ENCODE measurements around the gene HSF5. TPM values are rescaled to one million over a fixed set of nuclear protein-coding genes. Genes with fewer than 3 reads are reported as not detected.

HSF5 gene
- total and polyA plus RNA-seq, 4 donors: not detected

DNA sequence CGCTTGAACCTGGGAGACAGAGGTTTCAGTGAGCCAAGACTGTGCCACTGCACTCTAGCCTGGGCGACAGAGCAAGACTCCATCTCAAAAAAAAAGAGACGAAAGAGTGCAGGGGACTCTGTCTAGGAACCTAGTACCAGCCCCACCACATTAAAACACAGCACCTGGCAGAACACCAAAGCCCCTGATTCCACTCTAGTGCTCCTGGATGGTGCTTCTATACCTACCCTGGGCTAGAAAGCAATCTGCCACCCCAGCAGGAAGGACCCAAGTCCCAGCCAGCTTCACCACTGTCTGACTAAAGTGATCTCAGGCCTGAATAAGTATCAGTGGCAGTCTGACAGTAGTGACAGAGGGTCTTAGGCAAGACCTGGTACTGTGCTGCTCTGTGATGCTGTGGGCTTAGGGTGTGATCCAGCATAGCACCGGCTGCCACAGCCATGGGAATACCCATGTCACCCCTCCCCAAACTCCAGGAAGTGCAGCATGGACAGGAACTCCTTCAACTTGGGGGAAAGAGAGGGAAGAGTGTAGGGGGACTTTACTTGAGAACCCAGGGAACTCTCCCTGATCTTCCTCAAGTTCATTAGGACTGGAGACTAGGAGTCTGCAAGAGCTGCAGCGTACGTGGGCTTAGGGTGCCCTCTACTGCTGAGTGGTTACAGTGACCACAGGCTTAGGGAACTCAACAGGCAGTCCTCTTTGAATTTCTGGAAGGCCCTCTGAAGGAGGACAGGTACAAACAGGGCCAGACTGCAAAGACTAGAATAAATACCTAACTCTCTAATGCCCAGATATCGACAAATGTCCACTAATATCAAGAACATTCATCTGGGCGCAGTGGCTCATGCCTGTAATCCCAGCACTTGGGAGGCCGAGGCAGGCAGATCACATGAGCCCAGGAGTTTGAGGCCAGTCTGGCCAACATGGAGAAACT, 40.9 kb downstream of the HSF5 start:
- no peaks in the 10 kb centered on the region for H3K27me3 ChIP-seq (ENCODE audit: control insufficient read depth in 1 of 2, insufficient read depth in 2 of 2, low read length in 1 of 2)
- no peak overlapping the region for H3K27ac ChIP-seq (ENCODE audit: low read depth in 1 of 2, low read length in 2 of 2)
- peak in 1 of 2 donors; percentile 68 for DNase-seq
- no peaks in the 10 kb centered on the region for H3K9me3 ChIP-seq (ENCODE audit: control insufficient read depth, low read length)
- WGBS, 2 donors: 66 to 70% methylated on average over 9 of the region's 9 CpGs
- no peaks in the 10 kb centered on the region for H3K36me3 ChIP-seq (ENCODE audit: control insufficient read depth in 1 of 2, insufficient read depth in 2 of 2, low read length in 1 of 2)
- no peak overlapping the region for H3K4me3 ChIP-seq (ENCODE audit: low read length in 2 of 2)
- H3K4me1 ChIP-seq (ENCODE audit: control insufficient read depth in 1 of 2, insufficient read depth in 2 of 2, low read length in 2 of 2): no peaks in the 10 kb centered on the region
- peak; percentile 59 for ATAC-seq (ENCODE audit: low FRiP score)
- intact Hi-C loops (cut with DNase I): no loop called here

DNA sequence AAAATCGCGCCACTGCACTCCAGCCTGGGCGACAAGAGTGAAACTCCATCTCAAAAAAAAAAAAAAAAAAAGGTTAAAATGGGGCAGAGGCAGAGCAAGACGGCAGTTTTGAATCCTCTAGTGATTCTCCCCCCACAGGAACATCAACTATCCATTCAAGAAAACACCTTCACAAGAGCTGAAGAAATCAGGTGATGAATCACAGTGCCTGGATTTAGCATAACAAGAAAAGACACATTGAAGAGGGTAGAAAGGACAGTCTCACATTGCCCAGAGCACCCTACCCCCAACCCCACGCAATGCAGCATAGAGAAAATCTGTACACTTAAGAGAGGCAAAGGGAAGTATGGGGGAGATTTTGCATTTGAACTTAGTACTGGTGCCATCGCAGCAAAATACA, 42.1 kb downstream of the HSF5 start:
- Histone ChIP-seq H3K27ac (ENCODE audit: low read depth in 1 of 2, low read length in 2 of 2) (no peak overlapping the region), H3K36me3 (ENCODE audit: control insufficient read depth in 1 of 2, insufficient read depth in 2 of 2, low read length in 1 of 2) (no peaks in the 10 kb centered on the region), H3K4me1 (ENCODE audit: control insufficient read depth in 1 of 2, insufficient read depth in 2 of 2, low read length in 2 of 2) (no peaks in the 10 kb centered on the region), H3K4me3 (ENCODE audit: low read length in 2 of 2) (no peak overlapping the region), H3K9me3 (ENCODE audit: control insufficient read depth, low read length) (no peaks in the 10 kb centered on the region), H3K27me3 (ENCODE audit: control insufficient read depth in 1 of 2, insufficient read depth in 2 of 2, low read length in 1 of 2) (no peaks in the 10 kb centered on the region)
- 81% methylated on average over 6 of the region's 6 CpGs for WGBS, 2 donors
- DNase-seq (no peak), ATAC-seq (ENCODE audit: low FRiP score) (no peak)
- intact Hi-C loops (cut with DNase I): no loop called here

DNA sequence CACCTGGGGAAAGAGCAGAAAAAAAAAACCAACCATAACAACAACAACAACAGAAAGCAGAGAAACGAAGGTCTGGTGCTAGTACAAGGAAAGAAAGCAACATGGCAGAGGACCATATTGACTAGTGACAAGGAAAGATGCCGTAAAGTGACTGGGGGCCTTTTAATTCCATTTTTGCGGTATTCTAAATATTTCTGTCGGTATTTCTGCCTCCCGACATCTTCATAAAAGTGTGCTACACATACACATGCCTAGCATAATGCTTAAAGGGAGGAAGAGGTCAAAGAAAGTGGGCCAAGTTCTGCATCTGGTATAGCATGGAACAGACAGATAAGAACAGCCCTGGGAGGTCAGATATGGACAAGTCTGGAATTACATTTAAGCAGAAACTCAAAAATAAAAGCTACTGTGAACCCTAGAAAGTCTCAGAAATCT, 51.4 kb downstream of the HSF5 start:
- intact Hi-C loops (cut with DNase I): no loop called here

DNA sequence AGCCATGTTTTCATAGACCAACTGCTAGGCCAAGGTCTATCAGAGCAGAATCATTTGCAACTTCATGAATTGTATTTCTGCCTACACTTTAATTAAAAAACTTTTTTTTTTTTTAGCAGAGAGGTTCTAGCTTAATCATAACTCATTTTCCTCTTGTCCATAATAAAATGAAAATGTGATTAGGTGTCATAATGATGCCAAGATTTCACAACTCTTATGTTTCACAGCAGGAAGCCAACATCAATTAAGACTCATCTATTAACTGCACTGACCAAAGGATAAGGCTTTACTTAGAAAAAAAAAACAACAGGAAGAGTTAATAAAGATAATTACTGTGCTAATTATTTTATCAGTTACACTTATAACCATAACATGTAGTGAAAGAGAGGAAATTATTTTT, 52.0 kb downstream of the HSF5 start:
- intact Hi-C loops (cut with DNase I): no loop called here
- ATAC-seq (ENCODE audit: low FRiP score): no peak

More for the DNA sequence above, 51.4 kb downstream of the HSF5 start:
- H3K27me3 ChIP-seq (ENCODE audit: control insufficient read depth in 1 of 2, insufficient read depth in 2 of 2, low read length in 1 of 2): no peaks in the 10 kb centered on the region
- no peak for DNase-seq
- H3K27ac ChIP-seq (ENCODE audit: low read depth in 1 of 2, low read length in 2 of 2): no peak overlapping the region
- WGBS, 2 donors: 59 to 65% methylated on average over 5 of the region's 5 CpGs
- no peak overlapping the region for H3K4me3 ChIP-seq (ENCODE audit: low read length in 2 of 2)
- no peak for ATAC-seq (ENCODE audit: low FRiP score)
- H3K36me3 ChIP-seq (ENCODE audit: control insufficient read depth in 1 of 2, insufficient read depth in 2 of 2, low read length in 1 of 2): no peaks in the 10 kb centered on the region
- H3K4me1 ChIP-seq (ENCODE audit: control insufficient read depth in 1 of 2, insufficient read depth in 2 of 2, low read length in 2 of 2): no peaks in the 10 kb centered on the region
- H3K9me3 ChIP-seq (ENCODE audit: control insufficient read depth, low read length): no peaks in the 10 kb centered on the region

DNA sequence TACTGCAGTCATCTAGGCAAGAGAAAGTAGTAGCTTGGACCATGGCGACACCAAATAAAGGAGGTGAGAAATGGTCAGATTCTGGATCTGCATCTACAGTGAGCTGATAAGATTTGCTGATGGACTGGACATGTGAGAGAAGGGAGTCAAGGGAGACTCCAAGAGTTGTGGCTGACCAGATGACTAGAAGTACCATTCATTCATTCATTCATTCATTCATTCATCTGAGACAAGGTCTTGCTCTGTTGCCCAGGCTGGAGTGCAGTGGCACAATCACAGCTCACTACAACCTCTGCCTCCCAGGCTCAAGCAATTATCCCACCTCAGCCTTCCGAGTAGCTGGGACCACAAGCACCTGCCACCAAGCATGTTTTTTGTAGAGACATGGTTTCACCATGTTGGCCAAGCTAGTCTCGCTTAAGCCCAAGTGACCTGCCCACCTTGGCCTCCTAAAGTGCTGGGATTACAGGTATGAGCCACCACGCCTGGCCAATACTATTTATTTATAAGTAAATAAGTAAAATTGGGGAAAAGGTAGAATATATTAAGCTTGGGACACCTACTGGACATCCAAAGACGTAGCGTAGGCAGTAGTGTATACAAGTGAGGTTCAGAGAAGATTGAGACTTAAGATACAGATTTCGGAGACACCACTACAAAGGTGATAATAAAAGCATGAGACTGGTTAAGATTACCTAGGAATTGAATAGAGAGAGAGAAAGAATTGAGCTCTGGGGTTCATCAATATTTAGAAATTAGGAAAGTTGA, 55.2 kb downstream of the HSF5 start:
- no peaks in the 10 kb centered on the region for H3K4me1 ChIP-seq (ENCODE audit: control insufficient read depth in 1 of 2, insufficient read depth in 2 of 2, low read length in 2 of 2)
- ATAC-seq (ENCODE audit: low FRiP score) (no peak), DNase-seq (no peak)
- H3K36me3 ChIP-seq (ENCODE audit: control insufficient read depth in 1 of 2, insufficient read depth in 2 of 2, low read length in 1 of 2): no peaks in the 10 kb centered on the region
- 84% methylated on average over 7 of the region's 7 CpGs for WGBS, 2 donors
- intact Hi-C loops (cut with DNase I): no loop called here
- no peak overlapping the region for H3K4me3 ChIP-seq (ENCODE audit: low read length in 2 of 2)
- no peaks in the 10 kb centered on the region for H3K9me3 ChIP-seq (ENCODE audit: control insufficient read depth, low read length)
- H3K27me3 ChIP-seq (ENCODE audit: control insufficient read depth in 1 of 2, insufficient read depth in 2 of 2, low read length in 1 of 2): no peaks in the 10 kb centered on the region
- no peak overlapping the region for H3K27ac ChIP-seq (ENCODE audit: low read depth in 1 of 2, low read length in 2 of 2)

More for the DNA sequence above, 52.0 kb downstream of the HSF5 start:
- H3K27ac ChIP-seq (ENCODE audit: low read depth in 1 of 2, low read length in 2 of 2): no peak overlapping the region
- no peaks in the 10 kb centered on the region for H3K4me1 ChIP-seq (ENCODE audit: control insufficient read depth in 1 of 2, insufficient read depth in 2 of 2, low read length in 2 of 2)
- no peaks in the 10 kb centered on the region for H3K9me3 ChIP-seq (ENCODE audit: control insufficient read depth, low read length)
- no peak for DNase-seq
- H3K36me3 ChIP-seq (ENCODE audit: control insufficient read depth in 1 of 2, insufficient read depth in 2 of 2, low read length in 1 of 2): no peaks in the 10 kb centered on the region
- no peaks in the 10 kb centered on the region for H3K27me3 ChIP-seq (ENCODE audit: control insufficient read depth in 1 of 2, insufficient read depth in 2 of 2, low read length in 1 of 2)
- no peak overlapping the region for H3K4me3 ChIP-seq (ENCODE audit: low read length in 2 of 2)

DNA sequence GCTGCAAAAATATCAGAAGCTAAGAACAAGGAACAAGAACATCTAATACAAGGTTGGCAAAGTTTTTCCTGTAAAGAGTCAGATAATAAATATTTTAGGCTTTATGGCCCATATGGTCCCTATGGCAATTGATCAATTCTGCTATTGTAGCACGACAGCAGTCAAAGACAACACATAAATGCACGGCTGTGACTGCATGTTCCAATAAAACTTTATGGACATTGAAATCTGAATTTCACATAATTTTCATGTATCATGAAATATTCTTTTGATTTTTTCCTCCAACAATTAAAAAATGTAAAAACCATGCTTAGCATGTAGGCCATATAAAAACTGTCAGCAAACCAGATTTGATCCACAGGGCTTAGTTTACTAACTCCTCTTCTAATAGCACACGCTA, 60.4 kb downstream of the HSF5 start:
- Histone ChIP-seq H3K27ac (ENCODE audit: low read depth in 1 of 2, low read length in 2 of 2) (no peak overlapping the region), H3K36me3 (ENCODE audit: control insufficient read depth in 1 of 2, insufficient read depth in 2 of 2, low read length in 1 of 2) (no peaks in the 10 kb centered on the region), H3K27me3 (ENCODE audit: control insufficient read depth in 1 of 2, insufficient read depth in 2 of 2, low read length in 1 of 2) (no peaks in the 10 kb centered on the region), H3K4me3 (ENCODE audit: low read length in 2 of 2) (no peak overlapping the region), H3K9me3 (ENCODE audit: control insufficient read depth, low read length) (no peaks in the 10 kb centered on the region), H3K4me1 (ENCODE audit: control insufficient read depth in 1 of 2, insufficient read depth in 2 of 2, low read length in 2 of 2) (no peaks in the 10 kb centered on the region)
- ATAC-seq (ENCODE audit: low FRiP score) (no peak), DNase-seq (no peak)
- 64 to 68% methylated on average over 3 of the region's 3 CpGs for WGBS, 2 donors
- intact Hi-C loops (cut with DNase I): no loop called here

DNA sequence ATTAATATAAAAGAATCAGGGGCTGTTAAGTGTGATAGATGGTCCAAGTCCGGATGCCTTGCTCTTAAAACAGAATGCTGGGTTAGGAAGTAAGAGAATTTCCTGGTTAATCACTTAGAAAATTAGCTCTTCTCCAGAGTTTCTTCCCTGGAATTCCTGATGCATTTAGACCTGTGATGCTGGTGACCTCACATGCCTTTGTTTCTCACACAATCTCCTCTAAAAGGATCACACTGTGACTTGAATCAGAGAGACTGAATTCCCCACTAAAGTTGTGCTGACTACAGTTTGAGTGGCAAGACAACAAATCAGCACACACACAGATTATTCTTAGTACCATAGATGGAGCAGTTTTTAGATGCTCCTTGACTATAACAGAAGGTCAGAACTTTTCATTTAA, 66.5 kb downstream of the HSF5 start:
- DNase-seq (no peak), ATAC-seq (ENCODE audit: low FRiP score) (no peak)
- 39 to 40% methylated on average over 1 of the region's 1 CpG for WGBS, 2 donors
- Histone ChIP-seq H3K27ac (ENCODE audit: low read depth in 1 of 2, low read length in 2 of 2) (no peak overlapping the region), H3K4me1 (ENCODE audit: control insufficient read depth in 1 of 2, insufficient read depth in 2 of 2, low read length in 2 of 2) (no peaks in the 10 kb centered on the region), H3K9me3 (ENCODE audit: control insufficient read depth, low read length) (no peaks in the 10 kb centered on the region), H3K4me3 (ENCODE audit: low read length in 2 of 2) (no peak overlapping the region), H3K36me3 (ENCODE audit: control insufficient read depth in 1 of 2, insufficient read depth in 2 of 2, low read length in 1 of 2) (no peaks in the 10 kb centered on the region), H3K27me3 (ENCODE audit: control insufficient read depth in 1 of 2, insufficient read depth in 2 of 2, low read length in 1 of 2) (no peaks in the 10 kb centered on the region)
- intact Hi-C loops (cut with DNase I): no loop called here

DNA sequence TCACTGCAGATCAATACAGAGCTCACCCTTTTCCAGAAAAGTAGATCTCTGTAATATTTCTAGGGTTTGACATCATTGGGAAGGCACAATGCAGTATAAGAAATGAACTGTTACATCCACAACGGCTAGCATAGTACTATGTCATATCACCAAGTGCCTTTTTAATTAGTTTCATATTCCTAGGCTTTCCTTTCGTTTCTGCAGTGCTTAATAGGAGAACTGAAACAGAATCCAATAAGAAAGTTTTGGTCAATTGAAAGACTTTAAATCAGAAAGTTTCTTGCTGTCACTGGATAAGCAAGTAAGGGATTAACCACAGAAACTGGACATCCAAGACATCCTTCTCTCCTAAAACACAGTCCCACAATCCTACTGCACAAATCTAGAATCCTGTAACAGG, 67.4 kb downstream of the HSF5 start:
- H3K27me3 ChIP-seq (ENCODE audit: control insufficient read depth in 1 of 2, insufficient read depth in 2 of 2, low read length in 1 of 2): no peaks in the 10 kb centered on the region
- no peaks in the 10 kb centered on the region for H3K4me1 ChIP-seq (ENCODE audit: control insufficient read depth in 1 of 2, insufficient read depth in 2 of 2, low read length in 2 of 2)
- no peak overlapping the region for H3K27ac ChIP-seq (ENCODE audit: low read depth in 1 of 2, low read length in 2 of 2)
- 51 to 56% methylated on average over 2 of the region's 2 CpGs for WGBS, 2 donors
- ATAC-seq (ENCODE audit: low FRiP score) (no peak), DNase-seq (no peak)
- intact Hi-C loops (cut with DNase I): no loop called here
- no peaks in the 10 kb centered on the region for H3K9me3 ChIP-seq (ENCODE audit: control insufficient read depth, low read length)
- no peak overlapping the region for H3K4me3 ChIP-seq (ENCODE audit: low read length in 2 of 2)
- H3K36me3 ChIP-seq (ENCODE audit: control insufficient read depth in 1 of 2, insufficient read depth in 2 of 2, low read length in 1 of 2): no peaks in the 10 kb centered on the region

Data from aorta (tissue), 5 donors.